PC-3 (cell line): ENCODE data around the gene ADCYAP1R1. TPM values are rescaled to one million over a fixed set of nuclear protein-coding genes. Genes with fewer than 3 reads are reported as not detected.

Experiments used
- ATAC-seq: fragments of 200-7000 bp; cut with Tn5 transposase; 2 replicates; pipeline ENCODE4 v1.9.1; 2020; ENCODE audit warnings: mild to moderate bottlenecking, moderate library complexity
- BruUV-seq: library from RNA; stranded (reverse); fragments of 400-500 nt; replicated peaks from 2 replicates; lab custom pipeline; 2021; lab: Mats Ljungman, UMichigan
- CTCF ChIA-PET: fragments of 300-600 bp; sonication (Branson Sonifier 250); formaldehyde crosslinking; loops from one replicate; lab custom pipeline; 2022; ENCODE audit warnings: antibody characterized with exemption; lab: Charles Lee
- POLR2A ChIA-PET: fragments of 300-600 bp; sonication (Branson Sonifier 250); formaldehyde crosslinking; loops from one replicate; lab custom pipeline; 2022; ENCODE audit warnings: antibody characterized with exemption; ENCODE audit not compliant: unreplicated experiment; lab: Charles Lee
- DNase-seq: peaks from one replicate; pipeline ENCODE4 v3.0.0-alpha.2; 2015
- H2AFZ ChIP-seq: fragments of 300-600 bp; sonication (generic); 2 replicates; pipeline ENCODE4 v1.6.0; 2016; ENCODE audit warnings: antibody characterized with exemption, low read length
- H3F3A ChIP-seq: fragments of 300-600 bp; sonication (generic); one replicate; pipeline ENCODE4 v1.6.0; 2017; ENCODE audit warnings: antibody characterized with exemption, low read length, control low read depth, mild to moderate bottlenecking; ENCODE audit not compliant: unreplicated experiment
- H3K27ac ChIP-seq: fragments of 300-600 bp; sonication (generic); 2 replicates; pipeline ENCODE4 v1.5.1; 2016; ENCODE audit warnings: mild to moderate bottlenecking, low read length
- H3K27me3 ChIP-seq: fragments of 300-600 bp; sonication (generic); 2 replicates; pipeline ENCODE4 v1.6.1; 2016; ENCODE audit warnings: low read length, mixed read lengths
- H3K36me3 ChIP-seq: fragments of 300-600 bp; sonication (generic); 2 replicates; pipeline ENCODE4 v1.6.1; 2016; ENCODE audit warnings: low read depth, mixed run types, low read length, mixed read lengths
- H3K4me1 ChIP-seq: fragments of 300-600 bp; sonication (generic); 2 replicates; pipeline ENCODE4 v1.5.1; 2016; ENCODE audit warnings: low read length; ENCODE audit not compliant: insufficient read depth
- H3K4me2 ChIP-seq: fragments of 300-600 bp; sonication (generic); 2 replicates; pipeline ENCODE4 v1.6.0; 2016; ENCODE audit warnings: low read length
- H3K4me3 ChIP-seq: fragments of 300-600 bp; sonication (generic); 2 replicates; pipeline ENCODE4 v1.5.1; 2016; ENCODE audit warnings: mild to moderate bottlenecking, low read length, mixed read lengths
- H3K79me2 ChIP-seq: fragments of 300-600 bp; sonication (generic); 2 replicates; pipeline ENCODE4 v1.6.1; 2017; ENCODE audit warnings: low read length, mixed read lengths
- H3K9ac ChIP-seq: fragments of 300-600 bp; sonication (generic); 2 replicates; pipeline ENCODE4 v1.6.0; 2016; ENCODE audit warnings: mild to moderate bottlenecking, low read length
- H3K9me2 ChIP-seq: fragments of 300-600 bp; sonication (generic); replicated peaks from 2 replicates; pipeline ENCODE4 v1.6.1; 2016; ENCODE audit warnings: mixed run types, low read length, mixed read lengths
- H3K9me3 ChIP-seq: fragments of 300-600 bp; sonication (generic); 2 replicates; pipeline ENCODE4 v1.6.1; 2016; ENCODE audit warnings: low read length, mixed read lengths
- H4K20me1 ChIP-seq: fragments of 300-600 bp; sonication (generic); 2 replicates; pipeline ENCODE4 v1.6.1; 2016; ENCODE audit warnings: low read length, mixed read lengths
- EZH2 ChIP-seq: fragments of 300-600 bp; sonication (generic); IDR thresholded peaks from one replicate; pipeline ENCODE4 v1.6.1; 2017; ENCODE audit warnings: antibody characterized with exemption, mild to moderate bottlenecking, low read length; ENCODE audit not compliant: unreplicated experiment
- EZH2phosphoT487 ChIP-seq: fragments of 300-600 bp; sonication (generic); IDR thresholded peaks from 2 replicates; pipeline ENCODE4 v1.6.1; 2018; ENCODE audit warnings: mild to moderate bottlenecking, antibody characterized with exemption, low read length, borderline replicate concordance
- intact Hi-C: fragments of 100-400 bp; cut with micrococcal nuclease; formaldehyde crosslinking; loops from 2 replicates; pipeline ENCODE4 v1.9.0; 2023
- total RNA-seq: library from RNA; depleted of rRNA; stranded (reverse); fragments of >200 nt; gene quantifications from 2 replicates; pipeline ENCODE4 v1.2.3, GENCODE V29; 2014
- TF ChIP-seq, protein P1 (sequence below): fragments of 300-600 bp; sonication (generic); conservative IDR thresholded peaks from 2 replicates; pipeline ENCODE4 v1.5.1; 2017; ENCODE audit warnings: antibody characterized with exemption, low read depth, mild to moderate bottlenecking, low read length

Gene ADCYAP1R1
- total RNA-seq, 1 experiment from 2014 or later: not detected

DNA sequence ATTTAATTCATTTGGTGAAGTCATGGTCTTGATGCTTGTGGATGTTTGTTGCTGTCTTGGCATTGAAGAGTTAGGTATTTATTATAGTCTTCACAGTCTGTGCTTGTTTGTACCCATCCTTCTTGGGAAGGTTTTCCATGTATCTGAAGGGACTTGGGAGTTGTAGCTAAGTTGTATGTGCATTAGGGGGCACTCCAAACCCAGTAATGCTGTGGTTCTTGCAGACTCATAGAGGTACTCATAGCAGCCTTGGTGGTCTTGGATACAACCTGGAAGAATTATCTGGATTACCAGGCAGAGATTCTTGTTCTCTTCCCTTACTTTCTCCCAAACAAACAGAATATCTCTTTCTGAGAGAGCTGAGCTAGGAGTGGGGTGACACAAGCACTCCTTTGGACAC, 93.2 kb downstream of the ADCYAP1R1 start:
- H3K9ac ChIP-seq: no peak overlapping the region
- no peaks in the 10 kb centered on the region for H3K79me2 ChIP-seq
- CTCF ChIA-PET: no interaction called here
- H3K27ac ChIP-seq: no peak overlapping the region
- H3K36me3 ChIP-seq: no peaks in the 10 kb centered on the region
- no peaks in the 10 kb centered on the region for H3K9me2 ChIP-seq
- H3K27me3 ChIP-seq: 0 out of 2 replicates have a peak, but pooled peaks cover 8% of the 10 kb centered on the region
- BruUV-seq: no TSS peak
- TF ChIP-seq, protein P1, sequence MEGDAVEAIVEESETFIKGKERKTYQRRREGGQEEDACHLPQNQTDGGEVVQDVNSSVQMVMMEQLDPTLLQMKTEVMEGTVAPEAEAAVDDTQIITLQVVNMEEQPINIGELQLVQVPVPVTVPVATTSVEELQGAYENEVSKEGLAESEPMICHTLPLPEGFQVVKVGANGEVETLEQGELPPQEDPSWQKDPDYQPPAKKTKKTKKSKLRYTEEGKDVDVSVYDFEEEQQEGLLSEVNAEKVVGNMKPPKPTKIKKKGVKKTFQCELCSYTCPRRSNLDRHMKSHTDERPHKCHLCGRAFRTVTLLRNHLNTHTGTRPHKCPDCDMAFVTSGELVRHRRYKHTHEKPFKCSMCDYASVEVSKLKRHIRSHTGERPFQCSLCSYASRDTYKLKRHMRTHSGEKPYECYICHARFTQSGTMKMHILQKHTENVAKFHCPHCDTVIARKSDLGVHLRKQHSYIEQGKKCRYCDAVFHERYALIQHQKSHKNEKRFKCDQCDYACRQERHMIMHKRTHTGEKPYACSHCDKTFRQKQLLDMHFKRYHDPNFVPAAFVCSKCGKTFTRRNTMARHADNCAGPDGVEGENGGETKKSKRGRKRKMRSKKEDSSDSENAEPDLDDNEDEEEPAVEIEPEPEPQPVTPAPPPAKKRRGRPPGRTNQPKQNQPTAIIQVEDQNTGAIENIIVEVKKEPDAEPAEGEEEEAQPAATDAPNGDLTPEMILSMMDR: no peak
- TF ChIP-seq EZH2 (no peak), EZH2phosphoT487 (no peak)
- intact Hi-C loops: no loop called here
- H3K4me1 ChIP-seq: no peaks in the 10 kb centered on the region
- H3K9me3 ChIP-seq: no peaks in the 10 kb centered on the region
- no peak overlapping the region for H3K4me2 ChIP-seq
- POLR2A ChIA-PET: no interaction called here
- ATAC-seq (no peak), DNase-seq (no peak)
- no peak overlapping the region for H2AFZ ChIP-seq
- no peaks in the 10 kb centered on the region for H4K20me1 ChIP-seq
- no peak overlapping the region for H3K4me3 ChIP-seq
- H3F3A ChIP-seq: no peaks in the 10 kb centered on the region

DNA sequence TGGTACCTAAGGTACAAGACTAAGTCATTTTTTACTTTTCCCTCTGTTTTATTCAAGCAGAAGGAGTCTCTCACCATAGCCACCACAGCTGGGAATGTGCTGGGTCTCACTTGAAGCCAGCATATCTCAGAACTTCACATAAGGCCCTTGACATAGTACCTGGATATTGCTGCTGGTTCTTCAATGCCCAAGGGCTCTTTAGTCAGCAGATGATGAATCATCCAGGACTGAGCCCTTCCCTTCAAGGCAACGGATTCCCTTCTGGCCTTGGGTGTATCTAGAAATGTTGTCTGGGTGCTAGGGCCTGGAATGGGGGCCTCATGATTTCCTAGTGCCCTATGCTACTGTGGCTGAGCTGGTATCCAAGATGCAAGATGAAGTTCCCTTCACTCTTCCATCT, 93.9 kb downstream of the ADCYAP1R1 start:
- Histone ChIP-seq H4K20me1 (no peaks in the 10 kb centered on the region), H2AFZ (no peak overlapping the region), H3K9ac (no peak overlapping the region), H3K4me3 (no peak overlapping the region), H3K4me2 (no peak overlapping the region), H3F3A (no peaks in the 10 kb centered on the region), H3K9me2 (no peaks in the 10 kb centered on the region), H3K4me1 (no peaks in the 10 kb centered on the region), H3K79me2 (no peaks in the 10 kb centered on the region), H3K9me3 (no peaks in the 10 kb centered on the region), H3K36me3 (no peaks in the 10 kb centered on the region), H3K27me3 (peaks cover 8% of the 10 kb centered on the region; the same call in 1 of the 2 replicates), H3K27ac (no peak overlapping the region)
- DNase-seq: peak; percentile 25
- intact Hi-C loops: no loop called here
- ChIA-PET CTCF (no interaction called here), POLR2A (no interaction called here)
- no peak for TF ChIP-seq EZH2
- TF ChIP-seq, protein P1: no peak
- TF ChIP-seq EZH2phosphoT487: no peak
- BruUV-seq: no TSS peak
- ATAC-seq: no peak

DNA sequence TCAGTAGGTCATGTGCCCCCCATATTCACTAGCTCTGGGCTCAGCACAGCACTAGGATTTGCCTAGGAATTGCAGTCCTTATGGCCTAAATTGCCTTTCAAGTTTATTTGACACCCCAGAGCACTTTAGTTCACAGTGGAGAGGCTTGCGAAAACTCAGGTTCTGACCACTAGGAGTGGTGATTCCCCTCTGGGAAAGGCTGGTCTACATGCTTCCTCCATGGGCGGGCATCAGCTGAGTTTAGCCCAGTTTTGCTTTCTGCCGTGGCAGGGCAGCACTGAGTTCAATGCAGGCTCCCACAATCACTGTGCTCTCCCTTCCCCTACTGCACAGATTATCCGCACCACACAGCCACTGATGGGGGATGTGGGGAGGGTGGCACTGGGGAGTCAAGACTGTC, 94.4 kb downstream of the ADCYAP1R1 start:
- TF ChIP-seq EZH2phosphoT487: no peak
- no peak for TF ChIP-seq EZH2
- TF ChIP-seq, protein P1: no peak
- Histone ChIP-seq H3K27ac (no peak overlapping the region), H3K79me2 (no peaks in the 10 kb centered on the region), H3K36me3 (no peaks in the 10 kb centered on the region), H3K27me3 (peaks cover 11% of the 10 kb centered on the region), H3K4me2 (no peak overlapping the region), H3F3A (no peaks in the 10 kb centered on the region), H3K4me3 (no peak overlapping the region), H3K9me3 (no peaks in the 10 kb centered on the region), H4K20me1 (no peaks in the 10 kb centered on the region), H3K4me1 (no peaks in the 10 kb centered on the region), H2AFZ (no peak overlapping the region), H3K9me2 (no peaks in the 10 kb centered on the region), H3K9ac (no peak overlapping the region)
- intact Hi-C loops: no loop called here
- no TSS peak for BruUV-seq
- POLR2A ChIA-PET: no interaction called here
- DNase-seq: no peak
- no peak for ATAC-seq
- CTCF ChIA-PET: no interaction called here
